EH (cell line): Measurements from ENCODE around the gene IL1RAP.

Source experiments
- DNase-seq: peaks from one replicate; pipeline ENCODE4 v3.0.0-alpha.2; 2015; ENCODE audit warnings: low read depth

IL1RAP gene

DNA sequence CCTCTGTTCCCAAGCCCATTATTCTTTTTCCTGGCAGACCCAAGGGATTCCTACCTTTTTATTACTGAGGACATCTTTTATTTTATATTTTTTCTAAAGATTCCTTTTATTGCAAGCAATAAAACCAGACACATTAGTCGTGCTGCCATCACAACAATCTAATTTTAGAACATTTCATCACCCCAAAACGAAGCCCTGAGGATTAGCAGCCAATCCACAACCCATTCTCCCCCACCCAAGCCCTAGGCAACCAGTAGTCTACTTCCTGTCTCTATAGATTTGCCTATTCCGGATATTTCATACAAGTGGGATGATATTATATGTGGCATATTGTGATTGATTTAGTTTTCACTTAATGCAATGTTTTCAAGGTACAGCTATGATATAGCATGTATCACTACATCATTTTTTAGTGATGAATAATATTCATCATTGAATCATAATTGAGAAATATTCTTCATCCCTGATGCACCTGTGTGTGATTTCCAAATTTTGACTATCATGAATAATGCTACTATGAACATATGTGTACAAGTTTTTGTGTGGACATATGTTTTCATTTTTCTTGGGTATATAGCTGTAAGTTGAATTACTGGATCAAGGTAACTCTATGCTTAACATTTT is 65.7 kb downstream of the IL1RAP start:
- DNase-seq: peak; percentile 49

DNA sequence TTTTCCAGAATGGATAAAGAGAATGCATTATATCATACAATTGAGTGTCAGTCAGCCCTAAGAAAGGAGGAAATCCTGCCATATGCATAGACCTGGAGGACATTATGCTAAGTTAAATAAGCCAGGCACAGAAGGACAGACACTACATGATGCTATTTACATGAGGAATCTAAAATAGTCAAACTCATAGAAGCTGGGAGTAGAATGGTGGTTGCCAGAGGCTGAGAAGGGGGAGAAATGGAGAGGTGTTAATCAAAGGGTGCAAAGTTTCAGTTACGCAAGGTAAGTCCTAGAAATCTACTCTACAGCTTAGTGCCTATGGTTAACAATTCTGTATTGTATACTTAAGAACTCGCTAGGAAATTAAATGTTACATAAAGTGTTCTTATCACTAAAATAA is 66.5 kb downstream of the IL1RAP start:
- no peak for DNase-seq

- peak; percentile 70 for DNase-seq
These were observed 67.2 kb downstream of the IL1RAP start for GRCh38 chr3:190581041-190581541.

- no peak for DNase-seq
These were observed 68.8 kb downstream of the IL1RAP start for GRCh38 chr3:190582667-190583066.

GRCh38 chr3:190585805-190586630 is 72.1 kb downstream of the IL1RAP start:
- DNase-seq: peak; percentile 97

DNA sequence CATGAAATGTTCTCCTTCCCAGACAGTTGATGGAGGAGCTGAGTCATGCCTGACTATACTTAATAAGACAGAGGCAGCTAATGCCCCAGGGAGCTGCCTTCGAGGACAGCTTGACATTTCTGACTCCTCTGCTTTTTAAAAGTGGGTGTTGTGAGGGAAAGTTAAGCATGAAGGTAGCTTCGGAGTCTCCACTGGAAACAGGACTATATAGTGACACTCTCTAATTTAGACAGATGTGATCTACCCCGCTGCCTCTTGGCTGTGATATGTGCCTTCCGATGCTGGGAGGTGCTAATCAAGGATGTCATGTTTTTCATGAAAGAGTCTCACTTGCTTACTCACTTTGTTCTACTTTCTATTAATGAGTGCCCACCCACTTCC is 72.7 kb downstream of the IL1RAP start:
- peak; percentile 80 for DNase-seq

DNA sequence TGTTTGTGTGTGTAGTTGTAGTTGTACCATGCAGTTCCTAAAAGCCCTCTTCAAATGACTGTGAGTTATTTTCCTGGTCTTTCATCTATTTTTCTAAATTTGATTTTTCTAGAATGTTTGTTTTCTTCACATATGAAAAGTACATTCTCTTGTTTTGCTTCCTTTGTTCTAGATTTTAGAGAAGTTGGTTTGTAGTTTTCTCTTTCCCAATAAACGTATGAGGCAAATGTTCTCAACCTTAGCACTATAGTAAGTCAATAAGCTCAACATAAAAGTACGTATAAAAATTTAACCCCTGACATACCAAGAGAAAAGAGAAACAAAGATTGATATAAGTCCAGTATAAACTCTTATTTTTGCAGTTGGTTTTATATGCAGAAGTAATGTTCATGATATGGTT is 74.7 kb downstream of the IL1RAP start:
- no peak for DNase-seq

- DNase-seq: no peak
These were observed 75.4 kb downstream of the IL1RAP start for GRCh38 chr3:190589326-190589725.

DNA sequence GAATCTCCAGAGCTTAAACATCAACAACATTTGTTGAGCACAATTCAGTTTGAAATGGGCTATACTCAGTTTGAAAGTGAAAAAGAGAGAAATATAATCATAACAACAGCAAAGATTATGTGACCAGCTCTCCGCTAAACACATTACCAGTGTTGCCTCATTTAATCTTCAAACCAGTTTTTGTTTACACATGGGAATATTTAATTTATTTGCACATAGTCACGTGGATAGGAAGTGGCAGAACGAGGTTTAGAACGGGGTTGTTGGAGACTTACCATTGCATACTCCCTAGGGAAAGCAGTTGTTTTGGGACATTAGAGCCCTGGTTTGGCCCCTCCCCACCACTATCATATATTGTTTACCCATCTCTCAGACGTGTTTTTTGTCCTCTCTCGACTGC is 77.2 kb downstream of the IL1RAP start:
- no peak for DNase-seq

GRCh38 chr3:190593075-190593474 is 79.2 kb downstream of the IL1RAP start:
- DNase-seq: peak; percentile 9

DNA sequence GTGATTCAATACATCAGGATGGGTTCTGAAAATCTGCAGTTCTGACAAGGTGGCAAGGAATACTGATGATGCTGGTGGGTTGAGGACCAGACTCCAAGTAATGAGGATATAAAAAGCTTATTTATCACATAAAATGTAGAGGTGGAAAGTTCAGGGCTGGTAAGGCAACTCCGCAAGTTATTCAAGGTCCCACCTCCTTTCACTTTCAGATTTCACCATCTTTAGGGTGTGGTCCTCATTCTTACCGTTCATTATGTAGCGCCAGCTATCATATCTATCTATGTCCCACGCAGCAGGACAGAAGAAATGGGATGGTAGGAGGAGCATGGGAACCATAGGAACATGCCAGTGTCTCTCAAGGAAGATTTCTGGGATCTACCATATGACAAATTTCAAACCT is 80.3 kb downstream of the IL1RAP start:
- DNase-seq: no peak

GRCh38 chr3:190595179-190595795 is 81.4 kb downstream of the IL1RAP start:
- no peak for DNase-seq

DNA sequence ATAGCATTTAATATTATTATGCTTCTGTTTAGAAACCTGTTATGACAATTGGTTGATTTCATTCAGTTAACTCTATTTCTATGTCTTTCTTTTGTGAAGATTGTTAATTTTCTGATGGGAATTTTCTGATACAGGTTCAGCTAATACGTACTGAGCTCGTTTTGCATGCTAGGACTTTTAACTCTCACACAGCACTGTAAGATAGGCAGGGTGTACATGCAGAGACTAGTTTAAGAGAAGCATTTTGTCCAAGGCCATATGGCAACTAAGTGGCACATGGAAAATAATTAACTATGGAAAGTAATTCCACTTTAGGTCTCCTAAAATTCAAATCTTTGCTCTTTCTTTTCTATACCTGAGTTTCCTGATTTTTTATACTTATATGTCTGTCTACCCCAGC is 81.9 kb downstream of the IL1RAP start:
- no peak for DNase-seq

- peak; percentile 21 for DNase-seq
These were observed 82.7 kb downstream of the IL1RAP start for GRCh38 chr3:190596349-190597285.

DNA sequence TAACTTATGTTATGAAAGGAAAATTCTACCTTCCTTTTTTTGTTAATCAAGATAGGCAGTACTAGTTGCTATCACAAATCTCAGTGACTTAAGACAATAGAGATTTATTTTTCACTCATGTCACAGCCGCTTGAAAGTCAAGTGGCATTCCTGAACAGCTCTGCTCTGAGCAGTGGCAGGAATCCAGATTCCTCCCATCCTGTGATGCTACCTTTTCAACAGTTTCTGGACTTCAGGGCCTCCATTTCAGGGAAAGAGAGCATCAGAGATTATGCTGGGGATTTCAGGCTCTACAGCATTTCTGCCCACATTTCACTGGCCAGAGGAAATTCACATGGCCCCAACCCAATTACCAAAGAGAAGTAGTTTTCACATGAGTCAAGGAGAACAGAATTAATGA is 83.4 kb downstream of the IL1RAP start:
- peak; percentile 16 for DNase-seq

GRCh38 chr3:190601622-190602021 is 87.7 kb downstream of the IL1RAP start:
- DNase-seq: no peak

DNA sequence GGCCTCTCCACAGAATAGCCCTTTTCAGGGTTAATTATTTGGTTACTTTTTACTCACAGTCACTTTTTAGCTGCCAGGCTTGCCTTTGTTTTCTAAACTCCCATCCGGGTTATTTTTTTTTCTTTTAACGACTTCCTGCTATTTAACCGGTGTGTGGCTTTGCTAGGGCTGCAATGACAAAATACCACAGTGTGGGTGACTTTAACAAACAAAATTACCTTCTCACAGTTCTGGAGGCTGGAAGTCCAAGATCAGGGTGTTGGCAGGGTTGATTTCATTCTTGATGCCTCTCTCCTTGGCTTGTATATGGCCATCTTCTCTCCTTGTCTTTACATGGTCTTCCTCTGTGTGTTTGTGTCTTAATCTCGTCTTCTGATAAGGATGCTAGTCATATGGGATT is 91.5 kb downstream of the IL1RAP start:
- DNase-seq: no peak

DNA sequence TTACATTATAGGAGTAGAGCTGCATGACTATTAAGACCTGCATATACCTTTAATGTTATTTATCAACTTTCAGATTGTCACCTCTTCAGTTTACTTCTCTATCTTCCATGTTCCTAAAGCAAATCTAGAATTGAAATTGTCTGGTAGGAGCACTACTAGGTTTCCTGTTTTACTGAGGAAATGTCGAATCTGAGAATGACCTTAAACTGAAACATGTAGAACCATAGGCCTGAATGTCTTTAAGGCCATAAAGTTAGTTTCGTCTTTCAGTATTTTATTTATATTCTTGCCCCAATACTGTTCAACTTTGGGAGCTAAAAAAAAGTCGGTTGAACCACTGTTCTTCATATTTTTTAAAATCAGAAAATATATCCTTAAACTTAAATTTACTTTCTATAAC is 92.7 kb downstream of the IL1RAP start:
- no peak for DNase-seq

GRCh38 chr3:190607021-190607420 is 93.1 kb downstream of the IL1RAP start:
- DNase-seq: no peak

- no peak for DNase-seq
These were observed 95.1 kb downstream of the IL1RAP start for GRCh38 chr3:190608850-190609589.
